Endodermal cell (in vitro differentiated cells): ENCODE data around the gene SELENOH. TPM values are rescaled to one million over a fixed set of nuclear protein-coding genes. Genes with fewer than 3 reads are reported as not detected.

ENCODE experiments used
- DNase-seq: peaks from one replicate; pipeline ENCODE4 v3.0.0-alpha.2; 2017
- H3K27ac ChIP-seq: 2 replicates; pipeline ENCODE4 v1.5.1; 2013; ENCODE audit warnings: mild to moderate bottlenecking, low read depth, low read length, moderate library complexity
- H3K27me3 ChIP-seq: 2 replicates; pipeline ENCODE4 v1.6.1; 2013; ENCODE audit warnings: mild to moderate bottlenecking, low read length, moderate library complexity; ENCODE audit not compliant: insufficient read depth, control insufficient read depth, poor library complexity, severe bottlenecking
- H3K36me3 ChIP-seq: 2 replicates; pipeline ENCODE4 v1.7.0; 2013; ENCODE audit warnings: mild to moderate bottlenecking, low read length, moderate library complexity; ENCODE audit not compliant: control insufficient read depth, insufficient read depth
- H3K4me1 ChIP-seq: one replicate; pipeline ENCODE4 v1.7.0; 2013; ENCODE audit warnings: low read length; ENCODE audit not compliant: control insufficient read depth, insufficient read depth
- H3K4me3 ChIP-seq: 2 replicates; pipeline ENCODE4 v1.5.1; 2013; ENCODE audit warnings: mild to moderate bottlenecking, low read length, moderate library complexity
- H3K9ac ChIP-seq: 2 replicates; pipeline ENCODE4 v1.6.1; 2013; ENCODE audit warnings: mild to moderate bottlenecking, low read length, moderate library complexity; ENCODE audit not compliant: poor library complexity, severe bottlenecking; ENCODE audit errors: extremely low read depth
- H3K9me3 ChIP-seq: 2 replicates; pipeline ENCODE4 v1.6.1; 2013; ENCODE audit warnings: mild to moderate bottlenecking, low read length, moderate library complexity; ENCODE audit not compliant: control insufficient read depth
- H3K27ac Mint-ChIP-seq: 2 replicates; pipeline ENCODE4 v1.8.0; 2020; ENCODE audit warnings: mixed read lengths
- H3K27me3 Mint-ChIP-seq: 2 replicates; pipeline ENCODE4 v1.8.0; 2021; ENCODE audit warnings: mild to moderate bottlenecking, mixed read lengths; ENCODE audit not compliant: insufficient read depth
- H3K36me3 Mint-ChIP-seq: 2 replicates; pipeline ENCODE4 v1.8.0; 2020; ENCODE audit warnings: low read depth, mixed read lengths
- H3K4me1 Mint-ChIP-seq: 2 replicates; pipeline ENCODE4 v1.8.0; 2020; ENCODE audit warnings: mixed read lengths
- H3K4me3 Mint-ChIP-seq: 2 replicates; pipeline ENCODE4 v1.8.0; 2020; ENCODE audit warnings: mild to moderate bottlenecking, moderate library complexity, mixed read lengths
- H3K9me3 Mint-ChIP-seq: 2 replicates; pipeline ENCODE4 v1.8.0; 2020; ENCODE audit warnings: mild to moderate bottlenecking, mixed read lengths
- CTCF ChIP-seq: fragments of 200-600 bp; sonication (generic); conservative IDR thresholded peaks from 2 replicates; pipeline ENCODE4 v1.5.0; 2021; ENCODE audit warnings: antibody characterized with exemption, mild to moderate bottlenecking
- WGBS, 2 experiments: methylation state at CpG; one replicate each; pipeline versions ENCODE4 v1.1.5 to v1.1.7; 2013; ENCODE audit warnings: missing lambda C conversion rate in 2 of 2, mixed read lengths in 1 of 2; ENCODE audit not compliant: insufficient coverage in 1 of 2, insufficient read length in 1 of 2; 5-methylcytosine and 5-hydroxymethylcytosine counted together
- total RNA-seq, 2 donors: library from RNA; stranded (reverse); fragmentation: NEBNext Ultra II Directional in 1 of 2; extraction: Animal tissue kit (Norgen Biotek cat#: 25700) in 1 of 2; gene quantifications; 2 replicates in 1 of 2; 3 replicates in 1 of 2; pipeline ENCODE4 v1.2.1, GENCODE V29; 2021

SELENOH gene
- total RNA-seq, 2 donors from 2014 or later = 213 to 226 TPM

DNA sequence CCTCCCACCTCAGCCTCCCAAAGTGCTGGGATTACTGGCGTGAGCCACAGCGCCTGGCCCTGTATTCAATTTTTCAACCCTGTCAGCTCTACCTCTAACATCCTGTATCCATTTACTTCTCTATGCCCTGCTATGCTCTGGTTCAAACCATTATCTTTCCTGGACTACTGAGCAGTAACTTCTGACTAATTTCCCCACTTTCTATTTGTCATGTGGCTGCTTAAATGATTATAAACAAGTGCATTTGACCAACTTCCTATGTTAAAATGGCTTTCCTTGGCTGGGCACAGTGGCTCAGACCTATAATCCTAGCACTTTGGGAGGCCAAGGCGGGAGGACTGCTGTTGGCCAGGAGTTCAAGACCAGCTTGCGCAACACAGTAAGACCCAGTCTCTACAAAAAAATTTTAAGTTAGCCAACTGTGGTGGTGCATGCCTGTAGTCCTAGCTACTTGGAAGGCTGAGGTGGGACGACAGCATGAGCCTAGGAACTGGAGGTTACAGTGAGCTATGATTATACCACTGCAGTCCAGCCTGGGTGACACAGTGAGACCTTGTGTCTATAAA, 31.4 kb upstream of the SELENOH start:
- Histone ChIP-seq H3K36me3 (peaks cover 32% of the 10 kb centered on the region), H3K27ac (no peak overlapping the region), H3K4me3 (no peak overlapping the region), H3K4me1 (peaks cover 3% of the 10 kb centered on the region), H3K9ac (no peak overlapping the region), H3K27me3 (no peaks in the 10 kb centered on the region), H3K9me3 (peaks cover 4% of the 10 kb centered on the region)
- Mint-ChIP-seq H3K27me3 (no peaks in the 10 kb centered on the region), H3K9me3 (no peaks in the 10 kb centered on the region), H3K4me3 (no peak overlapping the region), H3K27ac (no peak overlapping the region), H3K36me3 (peaks cover 22% of the 10 kb centered on the region), H3K4me1 (peaks cover 16% of the 10 kb centered on the region)
- 91 to 96% methylated on average over 4 to 5 of the region's 5 CpGs for WGBS, 2 experiments
- DNase-seq = no peak
- no peak for TF ChIP-seq CTCF

- H3K9ac ChIP-seq = peak within 1 kb of the TSS; percentile 91
- 11% methylated on average over 25 to 51 of the region's 51 CpGs for WGBS, 2 experiments
- peak; percentile 98 for DNase-seq
- peaks cover 22% of the 10 kb centered on the region for H3K36me3 ChIP-seq
- Mint-ChIP-seq H3K4me3 (peak within 1 kb of the TSS; percentile 98), H3K9me3 (peaks cover 5% of the 10 kb centered on the region), H3K27ac (peak within 1 kb of the TSS; percentile 99), H3K36me3 (peaks cover 24% of the 10 kb centered on the region), H3K4me1 (peaks cover 16% of the 10 kb centered on the region), H3K27me3 (no peaks in the 10 kb centered on the region)
- H3K27ac ChIP-seq = peak within 1 kb of the TSS; percentile 96
- peaks cover 3% of the 10 kb centered on the region for H3K4me1 ChIP-seq
- H3K9me3 ChIP-seq = peaks cover 6% of the 10 kb centered on the region
- H3K27me3 ChIP-seq = no peaks in the 10 kb centered on the region
- TF ChIP-seq CTCF = no peak
- peak within 1 kb of the TSS; percentile 100 for H3K4me3 ChIP-seq
Measured at GRCh38 chr11:57711414-57712255, 29.7 kb upstream of the SELENOH start, which contains the start of gene MED19. MED19 (minus strand) TSS chr11:57712215; CDS start chr11:57712179, 36 bp downstream.

DNA sequence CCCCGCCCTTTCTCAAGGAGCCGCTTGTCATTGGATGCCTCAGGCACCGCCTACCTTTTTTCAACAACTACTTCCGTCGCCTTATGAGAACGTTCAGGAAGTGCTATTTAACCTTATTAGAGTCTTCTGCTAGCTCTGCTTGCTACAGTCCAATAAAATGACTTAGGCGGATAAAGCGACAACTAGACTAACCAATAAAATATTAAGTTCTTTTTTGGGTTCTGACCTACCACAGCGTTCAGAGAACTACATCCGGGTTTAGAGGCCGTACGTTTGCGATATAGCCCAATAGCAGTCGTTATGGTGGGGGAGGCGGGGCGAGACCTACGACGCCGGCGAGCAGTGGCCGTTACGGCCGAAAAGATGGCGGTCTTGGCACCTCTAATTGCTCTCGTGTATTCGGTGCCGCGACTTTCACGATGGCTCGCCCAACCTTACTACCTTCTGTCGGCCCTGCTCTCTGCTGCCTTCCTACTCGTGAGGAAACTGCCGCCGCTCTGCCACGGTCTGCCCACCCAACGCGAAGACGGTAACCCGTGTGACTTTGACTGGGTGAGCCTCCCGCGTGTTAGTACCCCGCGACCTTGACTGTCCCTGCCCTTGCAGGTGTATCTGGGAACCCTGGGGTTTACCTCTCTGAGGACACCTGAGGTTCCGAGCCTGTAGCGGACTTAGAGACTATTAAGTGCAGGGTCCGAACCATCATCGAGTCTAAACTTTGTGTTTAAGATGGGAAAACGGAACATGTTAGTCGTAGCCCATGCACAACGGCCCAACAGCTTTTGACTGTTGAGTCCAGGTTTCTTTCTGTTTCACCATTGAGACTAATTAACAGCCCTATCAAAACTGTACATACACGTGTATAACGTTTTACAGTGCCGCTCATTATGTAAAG, 28.8 kb upstream of the SELENOH start, which contains the start of gene TMX2:
Gene TMX2 (plus strand): TSS at position 338 of the 895 bp plus-strand sequence. CDS start 26 bp downstream, at position 364.
- Mint-ChIP-seq H3K36me3 (peaks cover 26% of the 10 kb centered on the region), H3K27me3 (no peaks in the 10 kb centered on the region), H3K4me1 (peaks cover 16% of the 10 kb centered on the region), H3K9me3 (peaks cover 11% of the 10 kb centered on the region), H3K4me3 (peak within 1 kb of the TSS; percentile 98), H3K27ac (peak within 1 kb of the TSS; percentile 99)
- peaks cover 6% of the 10 kb centered on the region for H3K9me3 ChIP-seq
- peak within 1 kb of the TSS; percentile 100 for H3K4me3 ChIP-seq
- 0 to 1% methylated on average over 27 to 53 of the region's 53 CpGs for WGBS, 2 experiments
- H3K36me3 ChIP-seq = peaks cover 20% of the 10 kb centered on the region
- TF ChIP-seq CTCF = no peak
- no peaks in the 10 kb centered on the region for H3K27me3 ChIP-seq
- H3K9ac ChIP-seq = peak within 1 kb of the TSS; percentile 91
- H3K27ac ChIP-seq = peak within 1 kb of the TSS; percentile 96
- peaks cover 3% of the 10 kb centered on the region for H3K4me1 ChIP-seq
- DNase-seq = peak; percentile 96
